Measurements from ENCODE around the gene MOCS3. TPM values are rescaled to one million over a fixed set of nuclear protein-coding genes. Genes with fewer than 3 reads are reported as not detected.

MOCS3 gene
- total and polyA plus RNA-seq, 10 of the 15 experiments (the other 5 are each of a cell fraction or from before 2014, with no cell fraction given) = 0.87 to 5.9 (median 3.6) TPM

DNA sequence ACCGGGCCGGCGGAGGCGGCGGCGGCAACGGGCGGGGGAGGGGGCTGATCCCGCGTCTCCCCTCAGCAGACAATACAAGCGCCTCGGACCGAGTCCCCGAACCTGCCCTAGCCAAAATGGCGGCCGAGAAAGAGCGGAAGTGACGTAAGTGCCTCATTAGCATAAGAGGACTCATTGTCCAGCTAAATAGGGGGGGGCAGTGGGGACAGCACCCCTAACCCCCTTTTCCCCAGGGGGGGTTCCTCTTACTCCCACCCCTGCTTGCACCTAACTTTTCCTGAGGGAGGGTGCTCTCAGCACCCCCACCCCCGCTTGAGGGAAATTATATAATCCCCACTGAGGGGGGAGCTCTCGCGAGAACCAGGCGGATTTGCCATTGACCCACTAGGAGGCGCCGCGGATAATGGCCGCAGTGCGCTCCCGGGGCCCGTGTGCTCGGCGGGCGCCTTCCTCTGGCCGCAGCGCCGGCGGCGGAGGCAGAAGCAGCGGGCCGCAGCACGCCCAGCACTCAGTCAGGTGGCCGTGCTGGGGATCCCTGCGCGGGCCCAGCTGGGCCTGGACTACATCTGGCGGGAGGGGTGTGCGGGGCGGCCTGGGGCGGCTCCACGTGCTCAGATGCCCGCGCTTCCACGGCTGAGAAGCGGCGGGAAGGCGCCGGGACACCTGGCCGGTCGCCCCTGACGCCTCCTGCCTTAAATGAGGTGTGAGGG lies 27.2 kb upstream of the MOCS3 start, which contains the start of gene ADNP (continued):
- TF ChIP-seq, protein P1, sequence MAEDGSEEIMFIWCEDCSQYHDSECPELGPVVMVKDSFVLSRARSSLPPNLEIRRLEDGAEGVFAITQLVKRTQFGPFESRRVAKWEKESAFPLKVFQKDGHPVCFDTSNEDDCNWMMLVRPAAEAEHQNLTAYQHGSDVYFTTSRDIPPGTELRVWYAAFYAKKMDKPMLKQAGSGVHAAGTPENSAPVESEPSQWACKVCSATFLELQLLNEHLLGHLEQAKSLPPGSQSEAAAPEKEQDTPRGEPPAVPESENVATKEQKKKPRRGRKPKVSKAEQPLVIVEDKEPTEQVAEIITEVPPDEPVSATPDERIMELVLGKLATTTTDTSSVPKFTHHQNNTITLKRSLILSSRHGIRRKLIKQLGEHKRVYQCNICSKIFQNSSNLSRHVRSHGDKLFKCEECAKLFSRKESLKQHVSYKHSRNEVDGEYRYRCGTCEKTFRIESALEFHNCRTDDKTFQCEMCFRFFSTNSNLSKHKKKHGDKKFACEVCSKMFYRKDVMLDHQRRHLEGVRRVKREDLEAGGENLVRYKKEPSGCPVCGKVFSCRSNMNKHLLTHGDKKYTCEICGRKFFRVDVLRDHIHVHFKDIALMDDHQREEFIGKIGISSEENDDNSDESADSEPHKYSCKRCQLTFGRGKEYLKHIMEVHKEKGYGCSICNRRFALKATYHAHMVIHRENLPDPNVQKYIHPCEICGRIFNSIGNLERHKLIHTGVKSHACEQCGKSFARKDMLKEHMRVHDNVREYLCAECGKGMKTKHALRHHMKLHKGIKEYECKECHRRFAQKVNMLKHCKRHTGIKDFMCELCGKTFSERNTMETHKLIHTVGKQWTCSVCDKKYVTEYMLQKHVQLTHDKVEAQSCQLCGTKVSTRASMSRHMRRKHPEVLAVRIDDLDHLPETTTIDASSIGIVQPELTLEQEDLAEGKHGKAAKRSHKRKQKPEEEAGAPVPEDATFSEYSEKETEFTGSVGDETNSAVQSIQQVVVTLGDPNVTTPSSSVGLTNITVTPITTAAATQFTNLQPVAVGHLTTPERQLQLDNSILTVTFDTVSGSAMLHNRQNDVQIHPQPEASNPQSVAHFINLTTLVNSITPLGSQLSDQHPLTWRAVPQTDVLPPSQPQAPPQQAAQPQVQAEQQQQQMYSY (CRISPR knock-in tag; IDR thresholded peaks at IDR 0.05) = no peak

DNA sequence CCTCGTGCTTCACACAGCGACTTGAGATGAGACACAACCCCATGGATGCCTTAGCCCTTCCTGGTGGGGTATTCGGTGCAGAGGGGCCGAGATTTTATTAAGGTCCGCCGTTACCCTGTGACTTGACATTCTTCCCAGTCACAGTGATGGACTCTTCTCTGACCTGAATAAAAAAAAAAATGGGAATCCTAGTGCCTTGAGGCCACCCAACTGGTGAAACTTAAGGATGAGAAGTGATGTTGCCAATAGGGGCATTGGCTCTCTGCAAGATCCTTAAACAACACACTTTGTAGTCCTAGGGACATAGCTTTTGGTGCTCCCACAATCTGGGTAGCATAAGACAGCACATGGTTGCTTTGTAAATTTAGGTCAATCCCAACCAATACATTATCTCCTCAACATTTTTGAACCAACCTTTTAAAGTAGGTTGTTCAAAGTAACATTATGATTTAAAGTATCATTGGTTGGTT lies 26.6 kb upstream of the MOCS3 start:
- peaks cover 36% of the 10 kb centered on the region for H3K79me2 ChIP-seq (ENCODE audit: control insufficient read depth, insufficient read depth, low read length)
- CTCF ChIA-PET = interaction anchor here (0.6 to 13.0 kb wide), 12 partner anchors 8 to 138 kb away, joined by 3 to 336 read pairs (median 4); partner anchors contain the start of genes BCAS4, DPM1 and MOCS3
- H3K9me3 ChIP-seq (replicated peaks; ENCODE audit: control insufficient read depth, insufficient read depth, low read length) = no peaks in the 10 kb centered on the region
- H3K27me3 ChIP-seq (replicated peaks in 1 of 2; ENCODE audit: control insufficient read depth in 2 of 2, insufficient read depth in 2 of 2, low read length in 1 of 2) = no peaks in the 10 kb centered on the region
- RAD21 ChIA-PET (ENCODE audit: unreplicated experiment) = interaction anchor here (1.0 to 7.6 kb wide), 9 partner anchors 12 to 142 kb away, joined by 3 to 125 read pairs (median 9); partner anchors contain the start of genes BCAS4, DPM1 and MOCS3
- H3K4me2 ChIP-seq (ENCODE audit: control insufficient read depth, insufficient read depth) = peak overlapping the region; percentile 40; the same call in 1 of the 2 replicates
- no peak for FAIRE-seq
- SMC1A ChIA-PET (ENCODE audit: uncharacterized antibody, unreplicated experiment) = interaction anchor here (0.6 to 8.2 kb wide), 9 partner anchors 8 to 139 kb away, joined by 3 to 90 read pairs (median 4); partner anchors contain the start of genes BCAS4, DPM1 and MOCS3
- H3K4me1 ChIP-seq (ENCODE audit: control insufficient read depth, insufficient read depth, low read length) = peaks cover 5% of the 10 kb centered on the region; the same call in 1 of the 2 replicates
- no peaks in the 10 kb centered on the region for H4K20me1 ChIP-seq (ENCODE audit: control insufficient read depth, insufficient read depth)
- in situ Hi-C loops (cut with MboI) = no loop called here
- no peak for DNase-seq (ENCODE audit: low read depth, low spot score)
- TSS peak; percentile 84 for BruUV-seq (replicated peaks)
- H3K36me3 ChIP-seq (ENCODE audit: control insufficient read depth in 2 of 2, insufficient read depth in 2 of 2, low read length in 1 of 2) = peaks cover 0 to 28% of the 10 kb centered on the region in 2 experiments; a peak in 1 of 4 replicates
- peak overlapping the region; percentile 89 for H3K9ac ChIP-seq (ENCODE audit: control insufficient read depth, insufficient read depth, low read length)
- peak overlapping the region; percentile 97 for H3K27ac ChIP-seq (ENCODE audit: control insufficient read depth, insufficient read depth)
- intact Hi-C loops (cut with micrococcal nuclease; ENCODE audit: unreplicated experiment) = no loop called here
- no peak for TF ChIP-seq NKRF (conservative IDR thresholded peaks at IDR 0.05)
- TF ChIP-seq KDM1A (IDR thresholded peaks at IDR 0.05; ENCODE audit: borderline replicate concordance) = no peak
- no peak for TF ChIP-seq TBL1XR1 (IDR thresholded peaks at IDR 0.05; ENCODE audit: low read depth, low read length)
- no peak for TF ChIP-seq NFIC (IDR thresholded peaks at IDR 0.05; ENCODE audit: low read depth, low read length)
- no peak for TF ChIP-seq POLR2A (IDR thresholded peaks at IDR 0.05; ENCODE audit: low read depth, low read length)
- H2AFZ ChIP-seq (ENCODE audit: control insufficient read depth, low read depth, low read length) = peak overlapping the region; percentile 94
- peak overlapping the region; percentile 55; the same call in 1 of the 2 replicates for H3K4me3 ChIP-seq
- no peak for ATAC-seq
- POLR2A ChIA-PET = interaction anchor here (0.7 to 6.0 kb wide), 9 partner anchors 11 to 142 kb away, joined by 3 to 67 read pairs (median 5); partner anchors contain the start of genes BCAS4, DPM1 and MOCS3
- 77% methylated on average over 6 of the region's 6 CpGs for WGBS (ENCODE audit: insufficient coverage, insufficient replicate concordance, low lambda C conversion rate, missing lambda C conversion rate)
